Keratinocyte (primary cell): ENCODE results near the gene PGLYRP1. TPM values are rescaled to one million over a fixed set of nuclear protein-coding genes. Genes with fewer than 3 reads are reported as not detected.
A peak's percentile ranks its signal among the peaks of the same experiment; 100 is the strongest.

ENCODE experiments used
- DNase-seq: peaks from one replicate; pipeline ENCODE4 v3.0.0-alpha.2; 2011; ENCODE audit warnings: low read depth, missing footprints, low spot score
- FAIRE-seq: peaks from 2 replicates; lab custom pipeline; 2011; peaks lifted over from hg19 to GRCh38; lab: Jason Lieb, UNC
- H2AFZ ChIP-seq: 2 replicates; pipeline ENCODE4 v1.6.0; 2012; ENCODE audit warnings: low read length, control low read depth, inconsistent platforms; ENCODE audit not compliant: control insufficient read depth
- H3K27ac ChIP-seq: 2 replicates; pipeline ENCODE4 v1.5.1; 2011; ENCODE audit warnings: low read length; ENCODE audit not compliant: control insufficient read depth, insufficient read depth
- H3K27me3 ChIP-seq: 3 replicates; pipeline ENCODE4 v1.6.0; 2011; ENCODE audit warnings: low read length; ENCODE audit not compliant: control insufficient read depth, insufficient read depth; ENCODE audit errors: extremely low read depth
- H3K36me3 ChIP-seq, 2 experiments: 2 replicates in 1 of 2; 3 replicates in 1 of 2; pipeline ENCODE4 v1.5.1; 2011; ENCODE audit warnings: low read length in 2 of 2, mild to moderate bottlenecking in 1 of 2; ENCODE audit not compliant: control insufficient read depth in 2 of 2, insufficient read depth in 2 of 2; ENCODE audit errors: extremely low read depth in 1 of 2
- H3K4me1 ChIP-seq: 3 replicates; pipeline ENCODE4 v1.5.1; 2011; ENCODE audit warnings: low read length; ENCODE audit not compliant: control insufficient read depth, insufficient read depth; ENCODE audit errors: extremely low read depth
- H3K4me2 ChIP-seq: 3 replicates; pipeline ENCODE4 v1.6.0; 2011; ENCODE audit warnings: low read depth, low read length; ENCODE audit not compliant: control insufficient read depth, insufficient read depth; ENCODE audit errors: extremely low read depth
- H3K4me3 ChIP-seq, 3 experiments: fragments of 200-600 bp in 1 of 3; sonication (generic) in 1 of 3; 2 replicates in 2 of 3; 3 replicates in 1 of 3; pipeline ENCODE4 v1.5.1; 2011 to 2016; ENCODE audit warnings: low read length in 3 of 3, mild to moderate bottlenecking in 3 of 3, control low read depth in 2 of 3, inconsistent platforms in 1 of 3, low read depth in 1 of 3, mixed read lengths in 1 of 3, mixed run types in 1 of 3, moderate library complexity in 1 of 3; ENCODE audit not compliant: control insufficient read depth in 2 of 3, insufficient read depth in 2 of 3; ENCODE audit errors: extremely low read depth in 1 of 3
- H3K79me2 ChIP-seq: 2 replicates; pipeline ENCODE4 v1.6.0; 2012; ENCODE audit warnings: low read length; ENCODE audit not compliant: control insufficient read depth, insufficient read depth
- H3K9ac ChIP-seq: 3 replicates; pipeline ENCODE4 v1.6.0; 2011; ENCODE audit warnings: low read length; ENCODE audit not compliant: control insufficient read depth, insufficient read depth; ENCODE audit errors: extremely low read depth
- H3K9me1 ChIP-seq: 3 replicates; pipeline ENCODE4 v1.6.0; 2011; ENCODE audit warnings: low read length; ENCODE audit not compliant: control insufficient read depth, insufficient read depth; ENCODE audit errors: extremely low read depth
- H3K9me3 ChIP-seq: 2 replicates; pipeline ENCODE4 v1.5.1; 2012; ENCODE audit warnings: low read depth, low read length; ENCODE audit not compliant: control insufficient read depth
- H4K20me1 ChIP-seq: 3 replicates; pipeline ENCODE4 v1.6.0; 2011; ENCODE audit warnings: low read length; ENCODE audit not compliant: control insufficient read depth, insufficient read depth; ENCODE audit errors: extremely low read depth
- EZH2 ChIP-seq: IDR thresholded peaks from one replicate; pipeline ENCODE4 v1.6.1; 2012; ENCODE audit warnings: inconsistent platforms, mild to moderate bottlenecking, low read length, moderate library complexity
- dilution Hi-C: fragments of 300-500 bp; cut with MboI; formaldehyde crosslinking; loops from one replicate; pipeline ENCODE4 v1.7.0; 2020; ENCODE audit warnings: low sequenced_read_pairs; ENCODE audit not compliant: extremely low pct_ligation_motif_present
- polyA plus RNA-seq, 5 experiments: library from polyadenylated mRNA; depleted of rRNA in 3 of 5; stranded (reverse) in 3 of 5; stranded (forward) in 1 of 5; unstranded in 1 of 5; fragments of >200 nt; gene quantifications; 1 replicate in 1 of 5; 2 replicates in 3 of 5; 3 replicates in 1 of 5; pipeline versions ENCODE4 v1.2.1 to v1.2.3, GENCODE V29; 2011 to 2012; ENCODE audit warnings: missing spikeins in 2 of 5, low read depth in 1 of 5, low replicate concordance in 1 of 5
- TF ChIP-seq, protein P1 (sequence below), 3 experiments: IDR thresholded peaks in 1 of 3; conservative IDR thresholded peaks in 1 of 3; optimal IDR thresholded peaks in 1 of 3; 2 replicates in 2 of 3; 3 replicates in 1 of 3; pipeline versions ENCODE3 to v1.5.1; 2011; ENCODE audit warnings: low read length in 3 of 3, mild to moderate bottlenecking in 3 of 3, moderate library complexity in 2 of 3, control low read depth in 1 of 3, inconsistent platforms in 1 of 3; ENCODE audit not compliant: insufficient read depth in 2 of 3; ENCODE audit errors: extremely low read depth in 1 of 3

PGLYRP1 gene
- polyA plus RNA-seq, 1 donor (not counting 4 experiments of a cell fraction or from before 2014, with no cell fraction given), result not detected

DNA sequence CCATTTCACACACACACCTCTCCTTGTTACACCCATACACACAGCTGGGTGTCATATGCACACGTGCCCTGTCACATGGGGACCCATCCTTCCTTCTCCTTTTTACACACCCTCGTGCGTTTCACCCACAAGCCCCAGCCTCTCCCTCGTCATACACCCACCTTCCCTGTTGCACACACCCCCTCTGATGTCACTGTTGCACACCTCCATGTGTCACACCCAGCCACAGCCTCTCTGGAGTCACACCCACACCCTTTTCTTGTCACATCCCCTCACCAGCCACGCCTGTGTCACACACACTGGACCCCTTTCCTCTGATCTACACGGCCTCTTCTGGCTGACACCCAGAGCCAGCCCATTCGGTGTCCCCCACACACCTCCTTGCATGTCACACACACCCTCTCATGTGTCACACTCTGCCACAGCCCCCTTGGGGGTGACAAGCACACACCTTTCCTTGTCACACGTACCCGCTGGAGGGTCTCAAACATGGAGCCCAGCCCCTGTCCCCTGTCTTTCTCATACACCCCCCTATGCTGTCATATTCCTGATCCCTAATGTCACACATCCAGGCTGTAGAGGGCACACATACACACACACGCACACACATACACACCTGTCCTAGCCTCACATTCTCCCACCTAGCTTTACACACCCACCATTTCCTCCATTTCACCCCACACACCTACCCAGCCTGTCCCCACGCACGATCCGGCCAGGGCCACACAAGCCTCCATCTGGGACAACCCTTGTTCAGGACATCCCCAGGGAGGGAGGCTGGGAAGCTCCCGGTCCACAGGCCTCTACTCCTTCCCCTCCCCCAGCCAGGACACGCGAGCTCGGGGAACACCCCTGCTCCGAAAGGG lies 50.5 kb downstream of the PGLYRP1 start:
- Histone ChIP-seq H3K4me1 (peaks cover 3% of the 10 kb centered on the region), H3K4me3 (no peak overlapping the region), H3K9me1 (no peaks in the 10 kb centered on the region), H2AFZ (no peak overlapping the region), H3K9me3 (no peaks in the 10 kb centered on the region), H3K4me2 (no peak overlapping the region), H3K27ac (no peak overlapping the region), H3K27me3 (peaks cover 33% of the 10 kb centered on the region), H3K79me2 (no peaks in the 10 kb centered on the region), H3K9ac (no peak overlapping the region), H4K20me1 (no peaks in the 10 kb centered on the region), H3K36me3 (no peaks in the 10 kb centered on the region)
- no peak for DNase-seq
- dilution Hi-C loops, result no loop called here
- TF ChIP-seq, protein P1, sequence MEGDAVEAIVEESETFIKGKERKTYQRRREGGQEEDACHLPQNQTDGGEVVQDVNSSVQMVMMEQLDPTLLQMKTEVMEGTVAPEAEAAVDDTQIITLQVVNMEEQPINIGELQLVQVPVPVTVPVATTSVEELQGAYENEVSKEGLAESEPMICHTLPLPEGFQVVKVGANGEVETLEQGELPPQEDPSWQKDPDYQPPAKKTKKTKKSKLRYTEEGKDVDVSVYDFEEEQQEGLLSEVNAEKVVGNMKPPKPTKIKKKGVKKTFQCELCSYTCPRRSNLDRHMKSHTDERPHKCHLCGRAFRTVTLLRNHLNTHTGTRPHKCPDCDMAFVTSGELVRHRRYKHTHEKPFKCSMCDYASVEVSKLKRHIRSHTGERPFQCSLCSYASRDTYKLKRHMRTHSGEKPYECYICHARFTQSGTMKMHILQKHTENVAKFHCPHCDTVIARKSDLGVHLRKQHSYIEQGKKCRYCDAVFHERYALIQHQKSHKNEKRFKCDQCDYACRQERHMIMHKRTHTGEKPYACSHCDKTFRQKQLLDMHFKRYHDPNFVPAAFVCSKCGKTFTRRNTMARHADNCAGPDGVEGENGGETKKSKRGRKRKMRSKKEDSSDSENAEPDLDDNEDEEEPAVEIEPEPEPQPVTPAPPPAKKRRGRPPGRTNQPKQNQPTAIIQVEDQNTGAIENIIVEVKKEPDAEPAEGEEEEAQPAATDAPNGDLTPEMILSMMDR (optimal IDR thresholded peaks at IDR 0.05 in 1 of 3, IDR thresholded peaks at IDR 0.05 in 1 of 3, conservative IDR thresholded peaks at IDR 0.05 in 1 of 3; ENCODE audit: extremely low read depth in 1 of 3, insufficient read depth in 2 of 3, low read length in 3 of 3), result no peak
- peak; percentile 62 for TF ChIP-seq EZH2
- FAIRE-seq, result no peak

GRCh38 chr19:45971260-45971902 lies 51.5 kb downstream of the PGLYRP1 start:
- no peak overlapping the region for H3K4me2 ChIP-seq
- DNase-seq (no peak), FAIRE-seq (no peak)
- no peak overlapping the region for H3K9ac ChIP-seq
- H3K9me1 ChIP-seq, result no peaks in the 10 kb centered on the region
- H3K36me3 ChIP-seq, result no peaks in the 10 kb centered on the region
- no peak overlapping the region for H3K27ac ChIP-seq
- no peak overlapping the region for H2AFZ ChIP-seq
- H4K20me1 ChIP-seq, result no peaks in the 10 kb centered on the region
- no peak for TF ChIP-seq EZH2
- TF ChIP-seq, protein P1 (optimal IDR thresholded peaks at IDR 0.05 in 1 of 3, IDR thresholded peaks at IDR 0.05 in 1 of 3, conservative IDR thresholded peaks at IDR 0.05 in 1 of 3; ENCODE audit: extremely low read depth in 1 of 3, insufficient read depth in 2 of 3, low read length in 3 of 3), result no peak
- H3K4me3 ChIP-seq, result no peak overlapping the region
- peaks cover 33% of the 10 kb centered on the region for H3K27me3 ChIP-seq
- H3K9me3 ChIP-seq, result no peaks in the 10 kb centered on the region
- dilution Hi-C loops, result no loop called here
- peaks cover 3% of the 10 kb centered on the region for H3K4me1 ChIP-seq
- no peaks in the 10 kb centered on the region for H3K79me2 ChIP-seq
